GM13977 (cell line): Measurements from ENCODE around the gene FEZF1.

Experiments
- DNase-seq: peaks from one replicate; pipeline ENCODE4 v3.0.0; 2012; ENCODE audit warnings: low spot score
- in situ Hi-C: fragments of 300-500 bp; cut with MboI; formaldehyde crosslinking; loops from one replicate; pipeline ENCODE4 v1.12.0; 2022; ENCODE audit warnings: low sequenced_read_pairs, low pct_unique_long_range_greater_than_20kb, mixed read lengths, inconsistent platforms; ENCODE audit not compliant: unreplicated experiment
- TF ChIP-seq, protein P1 (sequence below): IDR thresholded peaks from 2 replicates; pipeline ENCODE4 v1.5.1; 2012; ENCODE audit warnings: mild to moderate bottlenecking, control low read depth; ENCODE audit not compliant: insufficient read depth; ENCODE audit errors: extremely low read depth, missing control alignments

The FEZF1 gene

DNA sequence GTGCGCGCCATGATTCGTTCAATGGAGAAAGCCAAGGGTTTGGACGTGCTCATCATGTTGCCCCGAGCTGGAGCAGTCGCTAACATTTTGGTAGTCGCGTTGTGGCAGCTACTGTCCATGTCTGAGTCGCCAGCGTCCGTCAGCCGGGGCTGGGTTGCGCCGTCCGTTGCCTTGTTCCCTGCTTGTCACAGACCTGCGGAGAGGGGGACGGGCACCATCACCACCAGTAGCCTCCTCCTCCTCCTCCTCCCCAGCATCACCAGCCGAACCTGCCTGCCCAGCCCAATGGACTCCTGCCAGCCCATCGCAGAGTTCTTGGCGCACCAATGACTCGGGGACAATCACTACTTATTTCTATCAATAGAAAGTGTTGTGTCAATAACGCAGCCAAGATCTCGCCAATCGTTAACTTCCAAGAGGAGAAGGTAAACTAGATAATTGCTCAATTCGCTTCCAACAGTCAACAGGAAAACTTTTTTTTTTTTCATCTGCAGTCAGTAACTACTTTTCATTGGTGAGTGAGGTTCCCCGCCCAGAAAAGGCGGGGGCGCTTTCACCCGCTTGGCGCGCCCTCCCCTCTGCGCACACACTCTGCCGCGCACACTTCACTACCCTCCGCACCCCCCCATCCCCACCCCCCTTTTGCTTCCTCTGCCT, at the start of gene FEZF1:
TSS of gene FEZF1 (minus strand) at position 432 of the 657 bp plus-strand sequence. CDS start at position 119, 313 bp downstream.
- TF ChIP-seq, protein P1, sequence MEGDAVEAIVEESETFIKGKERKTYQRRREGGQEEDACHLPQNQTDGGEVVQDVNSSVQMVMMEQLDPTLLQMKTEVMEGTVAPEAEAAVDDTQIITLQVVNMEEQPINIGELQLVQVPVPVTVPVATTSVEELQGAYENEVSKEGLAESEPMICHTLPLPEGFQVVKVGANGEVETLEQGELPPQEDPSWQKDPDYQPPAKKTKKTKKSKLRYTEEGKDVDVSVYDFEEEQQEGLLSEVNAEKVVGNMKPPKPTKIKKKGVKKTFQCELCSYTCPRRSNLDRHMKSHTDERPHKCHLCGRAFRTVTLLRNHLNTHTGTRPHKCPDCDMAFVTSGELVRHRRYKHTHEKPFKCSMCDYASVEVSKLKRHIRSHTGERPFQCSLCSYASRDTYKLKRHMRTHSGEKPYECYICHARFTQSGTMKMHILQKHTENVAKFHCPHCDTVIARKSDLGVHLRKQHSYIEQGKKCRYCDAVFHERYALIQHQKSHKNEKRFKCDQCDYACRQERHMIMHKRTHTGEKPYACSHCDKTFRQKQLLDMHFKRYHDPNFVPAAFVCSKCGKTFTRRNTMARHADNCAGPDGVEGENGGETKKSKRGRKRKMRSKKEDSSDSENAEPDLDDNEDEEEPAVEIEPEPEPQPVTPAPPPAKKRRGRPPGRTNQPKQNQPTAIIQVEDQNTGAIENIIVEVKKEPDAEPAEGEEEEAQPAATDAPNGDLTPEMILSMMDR: no peak
- in situ Hi-C loops: no loop called here
- DNase-seq: no peak

DNA sequence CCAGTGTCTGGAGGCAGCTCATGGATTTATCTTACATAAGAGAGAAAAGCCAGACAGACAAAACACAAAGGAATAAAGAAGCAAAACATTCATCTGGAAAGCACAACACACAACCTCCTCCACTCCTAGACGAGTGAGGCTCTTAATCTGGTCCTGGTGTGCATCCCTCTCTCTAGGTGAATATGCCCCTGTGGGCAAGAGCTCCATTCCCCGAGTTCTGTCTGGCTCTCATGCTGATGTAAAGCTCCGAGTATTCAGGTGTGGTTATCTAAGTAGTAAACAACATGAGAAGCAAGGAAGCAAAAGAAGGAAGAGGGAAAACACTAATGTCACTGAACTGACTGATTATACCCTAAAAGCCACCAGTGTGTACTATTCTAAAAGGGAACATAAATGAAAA, 47.9 kb upstream of the FEZF1 start:
- TF ChIP-seq, protein P1: no peak
- DNase-seq: no peak
- in situ Hi-C loops: no loop called here

DNA sequence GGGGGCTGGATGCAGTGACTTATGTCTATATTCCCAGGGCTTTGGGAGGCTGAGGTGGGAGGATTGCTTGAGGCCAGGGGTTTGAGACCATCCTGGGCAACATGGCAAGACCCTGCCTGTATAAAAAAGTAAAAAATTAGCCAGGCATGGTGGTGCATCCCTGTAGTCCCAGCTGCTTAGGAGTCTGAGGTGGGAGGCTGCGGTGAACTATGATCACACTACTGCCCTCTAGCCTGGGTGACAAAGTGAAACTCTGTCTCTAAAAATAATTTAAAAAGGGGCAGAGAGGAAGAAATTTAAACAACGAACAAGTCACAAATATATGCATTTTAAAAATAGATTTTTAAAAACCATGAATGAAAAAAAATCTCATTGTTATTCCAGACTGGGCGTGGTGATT, 46.2 kb upstream of the FEZF1 start:
- TF ChIP-seq, protein P1: no peak
- no peak for DNase-seq

DNA sequence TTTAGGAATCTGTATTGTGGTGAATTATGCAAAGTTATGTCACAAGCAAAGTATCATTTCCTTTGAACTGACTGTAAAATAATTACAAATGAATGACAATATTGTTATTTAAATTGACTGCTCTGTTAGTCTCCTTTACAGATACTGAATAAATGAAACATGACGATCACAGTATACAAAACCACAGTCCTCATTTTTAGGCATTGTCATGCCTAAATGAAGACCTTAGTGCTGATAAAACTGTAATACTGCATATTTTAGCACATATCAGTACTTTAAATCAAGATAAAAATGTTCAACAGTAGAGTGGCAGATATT, 39.7 kb upstream of the FEZF1 start:
- in situ Hi-C loops: no loop called here
- no peak for DNase-seq
- TF ChIP-seq, protein P1: no peak

More for the DNA sequence above, 46.2 kb upstream of the FEZF1 start:
- in situ Hi-C loops: no loop called here

DNA sequence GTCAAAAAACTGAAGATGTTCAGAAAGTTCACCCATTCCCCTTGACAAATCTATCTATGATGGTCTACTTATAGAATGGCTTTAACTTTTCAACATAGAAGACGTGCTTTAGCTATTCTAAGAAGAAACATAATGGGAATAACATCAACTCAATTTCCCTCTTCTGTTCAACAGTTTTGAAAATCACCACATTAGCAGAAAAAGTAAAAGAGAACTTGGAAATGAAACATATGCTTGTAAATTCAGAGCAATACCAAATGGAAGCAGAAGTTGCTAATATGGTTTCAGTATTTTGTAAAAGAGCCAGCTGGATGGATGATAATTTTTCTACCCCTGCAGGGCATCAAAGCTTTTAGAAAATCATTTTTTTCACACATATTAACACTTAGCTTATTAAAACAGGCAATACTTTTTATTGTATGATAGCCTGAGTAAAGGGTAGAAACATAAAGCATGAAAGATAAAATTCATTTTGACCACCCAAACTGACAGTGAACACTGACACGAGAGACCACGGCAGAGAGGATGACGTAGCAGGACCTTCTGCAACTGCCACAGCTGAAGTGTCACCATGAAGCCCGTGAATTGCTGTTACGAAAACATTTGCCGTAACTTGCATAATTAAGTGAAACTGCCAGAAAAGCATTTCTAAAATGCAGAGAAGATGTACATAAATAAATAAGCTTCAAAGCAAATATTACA, 39.2 kb upstream of the FEZF1 start:
- TF ChIP-seq, protein P1: no peak
- in situ Hi-C loops: no loop called here
- DNase-seq: no peak

DNA sequence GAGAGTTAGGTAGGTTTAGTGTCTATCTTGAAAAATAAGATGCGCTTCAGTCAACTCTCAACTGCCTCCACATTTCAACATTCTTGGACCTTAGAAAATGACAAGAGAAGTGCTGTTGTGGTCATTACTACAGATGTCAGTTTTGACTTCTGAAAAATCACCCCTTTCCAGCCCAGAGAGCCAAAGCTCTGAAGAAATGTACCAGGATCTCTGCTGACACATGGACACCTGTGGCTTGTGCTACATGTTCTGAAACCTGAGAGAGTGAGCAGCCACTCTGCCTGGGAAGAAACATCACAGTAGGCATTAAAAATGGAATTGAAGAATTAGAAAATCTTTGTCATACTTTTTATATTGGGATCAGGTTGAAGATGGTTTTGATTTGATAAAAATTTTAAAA, 35.9 kb upstream of the FEZF1 start:
- in situ Hi-C loops: no loop called here
- TF ChIP-seq, protein P1: no peak
- no peak for DNase-seq
